Fibroblast of lung (primary cell): ENCODE results near the gene LAIR1.

Source experiments
- EZH2 ChIP-seq: IDR thresholded peaks from 2 replicates; pipeline ENCODE4 v1.5.1; 2012; ENCODE audit warnings: low read length, control low read depth, mild to moderate bottlenecking; ENCODE audit errors: missing control alignments
- TF ChIP-seq, protein P1 (sequence below), 2 donors: IDR thresholded peaks in 1 of 2; conservative IDR thresholded peaks in 1 of 2; 1 replicate in 1 of 2; 2 replicates in 1 of 2; pipeline ENCODE4 v1.5.1; 2011 to 2012; ENCODE audit warnings: low read length in 2 of 2, control low read depth in 1 of 2, inconsistent platforms in 1 of 2, low read depth in 1 of 2, mild to moderate bottlenecking in 1 of 2

DNA sequence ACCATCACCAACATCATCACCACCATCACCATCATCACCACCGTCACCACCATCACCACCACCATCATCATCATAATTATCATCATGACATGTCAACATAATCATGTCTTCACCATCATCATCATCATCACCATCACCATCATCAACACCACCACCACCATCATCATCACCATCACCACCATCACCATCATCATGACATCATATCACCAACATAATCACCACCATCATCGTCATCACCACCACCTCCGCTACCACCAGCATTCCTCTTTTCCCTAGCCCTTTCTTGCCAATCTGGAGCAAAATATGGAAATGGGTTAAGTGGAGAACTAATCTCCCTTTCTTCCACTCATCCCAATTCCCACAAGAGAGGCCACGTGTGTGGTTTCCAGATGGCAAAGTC is 49.4 kb upstream of the LAIR1 start:
- TF ChIP-seq, protein P1, sequence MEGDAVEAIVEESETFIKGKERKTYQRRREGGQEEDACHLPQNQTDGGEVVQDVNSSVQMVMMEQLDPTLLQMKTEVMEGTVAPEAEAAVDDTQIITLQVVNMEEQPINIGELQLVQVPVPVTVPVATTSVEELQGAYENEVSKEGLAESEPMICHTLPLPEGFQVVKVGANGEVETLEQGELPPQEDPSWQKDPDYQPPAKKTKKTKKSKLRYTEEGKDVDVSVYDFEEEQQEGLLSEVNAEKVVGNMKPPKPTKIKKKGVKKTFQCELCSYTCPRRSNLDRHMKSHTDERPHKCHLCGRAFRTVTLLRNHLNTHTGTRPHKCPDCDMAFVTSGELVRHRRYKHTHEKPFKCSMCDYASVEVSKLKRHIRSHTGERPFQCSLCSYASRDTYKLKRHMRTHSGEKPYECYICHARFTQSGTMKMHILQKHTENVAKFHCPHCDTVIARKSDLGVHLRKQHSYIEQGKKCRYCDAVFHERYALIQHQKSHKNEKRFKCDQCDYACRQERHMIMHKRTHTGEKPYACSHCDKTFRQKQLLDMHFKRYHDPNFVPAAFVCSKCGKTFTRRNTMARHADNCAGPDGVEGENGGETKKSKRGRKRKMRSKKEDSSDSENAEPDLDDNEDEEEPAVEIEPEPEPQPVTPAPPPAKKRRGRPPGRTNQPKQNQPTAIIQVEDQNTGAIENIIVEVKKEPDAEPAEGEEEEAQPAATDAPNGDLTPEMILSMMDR (conservative IDR thresholded peaks at IDR 0.05 in 1 of 2, IDR thresholded peaks at IDR 0.05 in 1 of 2; ENCODE audit: low read depth in 1 of 2, low read length in 2 of 2): no peak
- TF ChIP-seq EZH2: no peak
